GM12878 (cell line): ENCODE measurements around the gene FUCA2. TPM values are rescaled to one million over a fixed set of nuclear protein-coding genes. Genes with fewer than 3 reads are reported as not detected.

Experiments
- ATAC-seq: fragments of 200-7000 bp; cut with Tn5 transposase; 3 replicates; pipeline ENCODE4 v1.9.1; 2020; ENCODE audit warnings: mild to moderate bottlenecking, moderate library complexity
- BruUV-seq: library from RNA; stranded (reverse); fragments of 400-500 nt; replicated peaks from 2 replicates; lab custom pipeline; 2021; lab: Mats Ljungman, UMichigan
- CTCF ChIA-PET: fragments of 300-600 bp; sonication (Branson Sonifier 250); formaldehyde crosslinking; extraction: SDS; loops from one replicate; lab custom pipeline; 2021; ENCODE audit warnings: inconsistent platforms; lab: Yijun Ruan, JAX
- POLR2A ChIA-PET: fragments of 350-600 bp; formaldehyde crosslinking; extraction: SDS; loops from one replicate; lab custom pipeline; 2021; ENCODE audit warnings: inconsistent platforms; lab: Charles Lee
- RAD21 ChIA-PET: fragments of 300-600 bp; sonication (Branson Sonifier 250); formaldehyde crosslinking; loops from one replicate; lab custom pipeline; 2023; ENCODE audit warnings: antibody characterized with exemption; ENCODE audit not compliant: unreplicated experiment; lab: Charles Lee
- SMC1A ChIA-PET: fragments of 300-600 bp; sonication (Branson Sonifier 250); formaldehyde crosslinking; loops from one replicate; lab custom pipeline; 2023; ENCODE audit not compliant: unreplicated experiment, uncharacterized antibody; lab: Charles Lee
- DNase-seq: peaks from one replicate; pipeline ENCODE4 v3.0.0-alpha.2; 2011; ENCODE audit warnings: low read depth, low spot score
- FAIRE-seq: peaks from 3 replicates; lab custom pipeline; 2011; peaks lifted over from hg19 to GRCh38; lab: Jason Lieb, UNC
- H2AFZ ChIP-seq: 2 replicates; pipeline ENCODE4 v1.6.0; 2011; ENCODE audit warnings: low read depth, low read length, control low read depth; ENCODE audit not compliant: control insufficient read depth
- H3K27ac ChIP-seq: 2 replicates; pipeline ENCODE4 v1.5.1; 2011; ENCODE audit warnings: control low read depth; ENCODE audit not compliant: control insufficient read depth, insufficient read depth
- H3K27me3 ChIP-seq, 2 experiments: replicated peaks in 1 of 2; 2 replicates each; pipeline versions ENCODE4 v1.6.0 to v1.6.1; 2011; ENCODE audit warnings: low read length in 1 of 2; ENCODE audit not compliant: control insufficient read depth in 2 of 2, insufficient read depth in 2 of 2
- H3K36me3 ChIP-seq, 2 experiments: 2 replicates each; pipeline ENCODE4 v1.5.1; 2011; ENCODE audit warnings: low read length in 1 of 2; ENCODE audit not compliant: control insufficient read depth in 2 of 2, insufficient read depth in 2 of 2
- H3K4me1 ChIP-seq: 2 replicates; pipeline ENCODE4 v1.6.1; 2011; ENCODE audit warnings: mild to moderate bottlenecking, low read length, moderate library complexity, mixed read lengths; ENCODE audit not compliant: control insufficient read depth, insufficient read depth
- H3K4me2 ChIP-seq: 2 replicates; pipeline ENCODE4 v1.6.0; 2011; ENCODE audit warnings: control low read depth; ENCODE audit not compliant: control insufficient read depth, insufficient read depth
- H3K4me3 ChIP-seq: fragments of 200-600 bp; sonication (generic); 2 replicates; pipeline ENCODE4 v1.5.1; 2016
- H3K79me2 ChIP-seq: 2 replicates; pipeline ENCODE4 v1.6.0; 2011; ENCODE audit warnings: low read length; ENCODE audit not compliant: control insufficient read depth, insufficient read depth
- H3K9ac ChIP-seq: 2 replicates; pipeline ENCODE4 v1.8.0; 2011; ENCODE audit warnings: low read length, control low read depth, mixed read lengths; ENCODE audit not compliant: control insufficient read depth, insufficient read depth
- H3K9me3 ChIP-seq: replicated peaks from 3 replicates; pipeline ENCODE4 v1.5.1; 2011; ENCODE audit warnings: mild to moderate bottlenecking, low read length; ENCODE audit not compliant: control insufficient read depth, insufficient read depth
- H4K20me1 ChIP-seq: 2 replicates; pipeline ENCODE4 v1.6.0; 2011; ENCODE audit not compliant: control insufficient read depth, insufficient read depth
- E4F1 ChIP-seq: fragments of 450-650 bp; IDR thresholded peaks from 2 replicates; pipeline ENCODE4 v1.6.1; 2018; ENCODE audit warnings: borderline replicate concordance, mild to moderate bottlenecking; ENCODE audit not compliant: partially characterized antibody
- POLR2AphosphoS5 ChIP-seq: IDR thresholded peaks from 2 replicates; pipeline ENCODE4 v1.6.1; 2011; ENCODE audit warnings: mild to moderate bottlenecking, low read length, inconsistent platforms
- WGBS: methylation state at CpG from one replicate; pipeline ENCODE4 v1.1.6; 2016; ENCODE audit warnings: low lambda C conversion rate; ENCODE audit not compliant: insufficient replicate concordance, insufficient coverage; ENCODE audit errors: missing lambda C conversion rate; 5-methylcytosine and 5-hydroxymethylcytosine counted together
- in situ Hi-C: fragments of 300-500 bp; cut with MboI; formaldehyde crosslinking; loops from 9 replicates; pipeline ENCODE4 v1.14.3; 2018; ENCODE audit warnings: mixed read lengths
- intact Hi-C: fragments of 100-400 bp; cut with micrococcal nuclease; formaldehyde crosslinking; loops from one replicate; pipeline ENCODE4 v1.14.2; 2022; ENCODE audit not compliant: unreplicated experiment
- polyA plus RNA-seq, 11 experiments: library from polyadenylated mRNA; depleted of rRNA in 4 of 11; unstranded in 6 of 11; stranded (reverse) in 5 of 11; fragments of >200 nt; fragmentation: Nextera tagmentation in 4 of 11; fragmentation: Illumina TruSeq in 1 of 11; extraction: Ambion mirVana in 4 of 11; extraction: Trizol in 1 of 11; gene quantifications; 1 replicate in 1 of 11; 2 replicates in 10 of 11; pipeline versions ENCODE4 v1.2.1 to v1.2.3, GENCODE V29; 2011 to 2016; ENCODE audit warnings: inconsistent platforms in 2 of 11, missing spikeins in 2 of 11, low read depth in 1 of 11
- total RNA-seq, 4 experiments: library from RNA; depleted of rRNA in 3 of 4; stranded (reverse); fragments of >200 nt in 3 of 4; fragmentation: Illumina TruSeq in 1 of 4; extraction: Trizol in 1 of 4; gene quantifications; 2 replicates each; pipeline versions ENCODE4 v1.2.1 to v1.2.3, GENCODE V29; 2013 to 2021
- TF ChIP-seq, protein P1 (sequence below): fragments of 450-650 bp; formaldehyde crosslinking; IDR thresholded peaks from 2 replicates; pipeline ENCODE4 v1.4.0; 2022; ENCODE audit warnings: mild to moderate bottlenecking, moderate library complexity

The FUCA2 gene
- total and polyA plus RNA-seq, 10 of the 15 experiments (the other 5 are each of a cell fraction or from before 2014, with no cell fraction given): 5.7 to 36.2 (median 21.5) TPM

- ChIA-PET SMC1A (no interaction called here), POLR2A (no interaction called here), CTCF (interaction anchor here (1.1 to 1.9 kb wide), 2 partner anchors 13 to 15 kb away, joined by 5 to 10 read pairs; no protein-coding TSS in a partner anchor), RAD21 (interaction anchor here (0.7 kb wide), 1 partner anchor 11 kb away, joined by 3 read pairs; no protein-coding TSS in a partner anchor)
- Histone ChIP-seq H3K9ac (no peak overlapping the region), H3K27ac (no peak overlapping the region), H3K79me2 (no peaks in the 10 kb centered on the region), H2AFZ (no peak overlapping the region), H3K36me3 (peaks cover 0 to 13% of the 10 kb centered on the region in 2 experiments; a peak in 2 of 4 replicates), H3K4me3 (no peak overlapping the region), H3K4me2 (no peak overlapping the region), H3K9me3 (no peaks in the 10 kb centered on the region), H4K20me1 (no peaks in the 10 kb centered on the region), H3K4me1 (no peaks in the 10 kb centered on the region), H3K27me3 (no peaks in the 10 kb centered on the region)
- intact Hi-C loops: no loop called here
- no TSS peak for BruUV-seq
- 99% methylated on average over 4 of the region's 4 CpGs for WGBS
- ATAC-seq (no peak), FAIRE-seq (no peak), DNase-seq (no peak)
- TF ChIP-seq E4F1: no peak
- TF ChIP-seq, protein P1, sequence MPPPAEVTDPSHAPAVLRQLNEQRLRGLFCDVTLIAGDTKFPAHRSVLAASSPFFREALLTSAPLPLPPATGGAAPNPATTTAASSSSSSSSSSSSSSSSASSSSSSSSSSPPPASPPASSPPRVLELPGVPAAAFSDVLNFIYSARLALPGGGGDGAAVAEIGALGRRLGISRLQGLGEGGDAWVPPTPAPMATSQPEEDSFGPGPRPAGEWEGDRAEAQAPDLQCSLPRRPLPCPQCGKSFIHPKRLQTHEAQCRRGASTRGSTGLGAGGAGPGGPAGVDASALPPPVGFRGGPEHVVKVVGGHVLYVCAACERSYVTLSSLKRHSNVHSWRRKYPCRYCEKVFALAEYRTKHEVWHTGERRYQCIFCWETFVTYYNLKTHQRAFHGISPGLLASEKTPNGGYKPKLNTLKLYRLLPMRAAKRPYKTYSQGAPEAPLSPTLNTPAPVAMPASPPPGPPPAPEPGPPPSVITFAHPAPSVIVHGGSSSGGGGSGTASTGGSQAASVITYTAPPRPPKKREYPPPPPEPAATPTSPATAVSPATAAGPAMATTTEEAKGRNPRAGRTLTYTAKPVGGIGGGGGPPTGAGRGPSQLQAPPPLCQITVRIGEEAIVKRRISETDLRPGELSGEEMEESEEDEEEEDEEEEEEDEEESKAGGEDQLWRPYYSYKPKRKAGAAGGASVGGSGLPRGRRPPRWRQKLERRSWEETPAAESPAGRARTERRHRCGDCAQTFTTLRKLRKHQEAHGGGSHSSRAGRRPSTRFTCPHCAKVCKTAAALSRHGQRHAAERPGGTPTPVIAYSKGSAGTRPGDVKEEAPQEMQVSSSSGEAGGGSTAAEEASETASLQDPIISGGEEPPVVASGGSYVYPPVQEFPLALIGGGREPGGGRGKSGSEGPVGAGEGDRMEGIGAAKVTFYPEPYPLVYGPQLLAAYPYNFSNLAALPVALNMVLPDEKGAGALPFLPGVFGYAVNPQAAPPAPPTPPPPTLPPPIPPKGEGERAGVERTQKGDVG (CRISPR knock-in tag): no peak
- TF ChIP-seq POLR2AphosphoS5: no peak
- in situ Hi-C loops: no loop called here
Observed at GRCh38 chr6:143498428-143498827, 13.1 kb downstream of the FUCA2 start.
